ENCODE data around the gene ANAPC4.

- TF ChIP-seq CTCF (optimal IDR thresholded peaks at IDR 0.05 in 1 of 3, IDR thresholded peaks at IDR 0.05 in 1 of 3, conservative IDR thresholded peaks at IDR 0.05 in 1 of 3; ENCODE audit: extremely low read depth in 1 of 3, insufficient read depth in 2 of 3, low read length in 3 of 3) (no peak), EZH2 (IDR thresholded peaks at IDR 0.05; ENCODE audit: low read length) (no peak)
Observed at GRCh38 chr4:25405453-25405852, 28.4 kb downstream of the ANAPC4 start.

Measured in keratinocyte (primary cell).